B cell (primary cell): ENCODE data around the gene COL26A1. TPM values are rescaled to one million over a fixed set of nuclear protein-coding genes. Genes with fewer than 3 reads are reported as not detected.

Source experiments
- ATAC-seq: fragments of 200-7000 bp; cut with Tn5 transposase; one replicate; pipeline ENCODE4 v1.10.0; 2021; ENCODE audit warnings: low read depth, mild to moderate bottlenecking, moderate number of reproducible peaks, moderate library complexity
- CTCF ChIA-PET: fragments of 350-600 bp; sonication (Branson Sonifier 250); formaldehyde crosslinking; loops from one replicate; lab custom pipeline; 2021; ENCODE audit warnings: antibody characterized with exemption, inconsistent platforms; lab: Charles Lee
- POLR2A ChIA-PET: fragments of 350-600 bp; sonication (Branson Sonifier 250); formaldehyde crosslinking; loops from one replicate; lab custom pipeline; 2021; ENCODE audit warnings: antibody characterized with exemption; lab: Charles Lee
- DNase-seq: peaks from one replicate; pipeline ENCODE4 v3.0.0; 2013
- H2AFZ ChIP-seq: 2 replicates; pipeline ENCODE4 v1.6.1; 2012; ENCODE audit warnings: mild to moderate bottlenecking, low read depth, low read length; ENCODE audit not compliant: insufficient read depth, poor library complexity, severe bottlenecking
- H3K27ac ChIP-seq, 2 donors: 1 replicate in 1 of 2; 2 replicates in 1 of 2; pipeline ENCODE4 v1.5.1; 2012 to 2013; ENCODE audit warnings: low read length in 2 of 2, mild to moderate bottlenecking in 2 of 2, moderate library complexity in 1 of 2
- H3K27me3 ChIP-seq, 4 experiments: fragments of 200-600 bp in 1 of 4; sonication (generic) in 1 of 4; replicated peaks in 1 of 4; 1 replicate in 2 of 4; 2 replicates in 2 of 4; pipeline versions ENCODE4 v1.6.1 to v1.7.0; 2013 to 2016; ENCODE audit warnings: low read length in 3 of 4, mild to moderate bottlenecking in 2 of 4, mixed read lengths in 1 of 4, moderate library complexity in 1 of 4; ENCODE audit not compliant: insufficient read depth in 4 of 4, control insufficient read depth in 3 of 4; ENCODE audit errors: control extremely low read depth in 1 of 4
- H3K36me3 ChIP-seq, 2 experiments: replicated peaks in 1 of 2; 1 replicate in 1 of 2; 2 replicates in 1 of 2; pipeline versions ENCODE4 v1.6.1 to v1.7.1; 2013; ENCODE audit warnings: low read length in 1 of 2; ENCODE audit not compliant: insufficient read depth in 2 of 2, control insufficient read depth in 1 of 2; ENCODE audit errors: control extremely low read depth in 1 of 2, extremely low read depth in 1 of 2
- H3K4me1 ChIP-seq, 2 donors: fragments of 200-600 bp in 1 of 2; sonication (generic) in 1 of 2; 1 replicate in 1 of 2; 2 replicates in 1 of 2; pipeline versions ENCODE4 v1.5.1 to v1.6.1; 2013 to 2017; ENCODE audit warnings: low read length in 2 of 2; ENCODE audit not compliant: control insufficient read depth in 2 of 2, insufficient read depth in 2 of 2
- H3K4me2 ChIP-seq: replicated peaks from 2 replicates; pipeline ENCODE3; 2012; ENCODE audit warnings: mild to moderate bottlenecking, low read depth, low read length; ENCODE audit not compliant: poor library complexity, severe bottlenecking
- H3K4me3 ChIP-seq, 5 experiments: fragments of 200-600 bp in 1 of 5; sonication (generic) in 1 of 5; 1 replicate in 3 of 5; 2 replicates in 2 of 5; pipeline versions ENCODE4 v1.5.1 to v1.7.0; 2011 to 2016; ENCODE audit warnings: low read length in 4 of 5, mild to moderate bottlenecking in 4 of 5, low read depth in 2 of 5, control low read depth in 1 of 5, moderate library complexity in 1 of 5; ENCODE audit not compliant: insufficient read depth in 1 of 5; ENCODE audit errors: control extremely low read depth in 1 of 5, extremely low read depth in 1 of 5
- H3K79me2 ChIP-seq: fragments of 200-600 bp; sonication (generic); one replicate; pipeline ENCODE4 v1.6.0; 2016; ENCODE audit warnings: low read length; ENCODE audit not compliant: control insufficient read depth, insufficient read depth
- H3K9ac ChIP-seq: fragments of 200-600 bp; sonication (generic); 2 replicates; pipeline ENCODE4 v1.6.1; 2017; ENCODE audit warnings: mild to moderate bottlenecking, low read length, moderate library complexity
- H3K9me3 ChIP-seq, 3 donors: one replicate each; pipeline versions ENCODE4 v1.6.1 to v1.7.1; 2013; ENCODE audit warnings: low read length in 2 of 3; ENCODE audit not compliant: control insufficient read depth in 2 of 3, insufficient read depth in 1 of 3; ENCODE audit errors: control extremely low read depth in 1 of 3
- H4K20me1 ChIP-seq: 2 replicates; pipeline ENCODE4 v1.6.0; 2012; ENCODE audit warnings: mild to moderate bottlenecking, low read length; ENCODE audit not compliant: insufficient read depth, control insufficient read depth, poor library complexity, severe bottlenecking
- H3K27ac Mint-ChIP-seq: one replicate; pipeline ENCODE4 v1.8.0; 2021; ENCODE audit warnings: mixed read lengths
- H3K27me3 Mint-ChIP-seq: one replicate; pipeline ENCODE4 v1.8.0; 2021; ENCODE audit warnings: mixed read lengths
- H3K4me1 Mint-ChIP-seq: one replicate; pipeline ENCODE4 v1.8.0; 2021; ENCODE audit warnings: mixed read lengths
- H3K4me3 Mint-ChIP-seq: one replicate; pipeline ENCODE4 v1.8.0; 2021; ENCODE audit warnings: mixed read lengths
- H3K9me3 Mint-ChIP-seq: one replicate; pipeline ENCODE4 v1.8.0; 2022; ENCODE audit warnings: mixed read lengths; ENCODE audit not compliant: insufficient read depth
- EZH2 ChIP-seq: IDR thresholded peaks from 2 replicates; pipeline ENCODE4 v1.6.1; 2012; ENCODE audit warnings: borderline replicate concordance, low read depth, mild to moderate bottlenecking, moderate library complexity, low read length; ENCODE audit not compliant: insufficient read depth, poor library complexity, severe bottlenecking
- WGBS: methylation state at CpG from one replicate; pipeline ENCODE4 v1.1.5; 2013; ENCODE audit warnings: missing lambda C conversion rate; ENCODE audit not compliant: insufficient coverage; 5-methylcytosine and 5-hydroxymethylcytosine counted together
- intact Hi-C: fragments of 100-400 bp; cut with micrococcal nuclease; formaldehyde crosslinking; loops from one replicate; pipeline ENCODE4 v1.10.0; 2022
- polyA plus RNA-seq: library from polyadenylated mRNA; depleted of rRNA; stranded (reverse); fragments of >200 nt; gene quantifications from 2 replicates; pipeline ENCODE4 v1.2.3, GENCODE V29; 2012
- total RNA-seq, 2 donors: library from RNA; stranded (reverse); fragments of 120-200 nt in 1 of 2; gene quantifications; 1 replicate in 1 of 2; 2 replicates in 1 of 2; pipeline versions ENCODE4 v1.2.3 to v1.2.4, GENCODE V29; 2013 to 2022
- TF ChIP-seq, protein P1 (sequence below): fragments of 200-600 bp; IDR thresholded peaks from one replicate; pipeline ENCODE4 v1.8.0; 2022; ENCODE audit warnings: antibody characterized with exemption, mild to moderate bottlenecking

COL26A1 gene
- total and polyA plus RNA-seq, 2 donors (not counting 1 experiment from before 2014, with no cell fraction given) = not detected

GRCh38 chr7:101453617-101454016 lies 90.9 kb downstream of the COL26A1 start:
- Mint-ChIP-seq H3K4me1 (no peaks in the 10 kb centered on the region), H3K27ac (no peak overlapping the region), H3K4me3 (no peak overlapping the region), H3K9me3 (no peaks in the 10 kb centered on the region), H3K27me3 (peaks cover 7% of the 10 kb centered on the region)
- 96% methylated on average over 4 of the region's 5 CpGs for WGBS
- ChIA-PET CTCF (no interaction called here), POLR2A (no interaction called here)
- Histone ChIP-seq H3K9me3 (no peaks in the 10 kb centered on the region), H3K4me1 (no peaks in the 10 kb centered on the region), H3K36me3 (no peaks in the 10 kb centered on the region), H4K20me1 (no peaks in the 10 kb centered on the region), H3K79me2 (no peaks in the 10 kb centered on the region), H3K4me3 (no peak overlapping the region), H3K9ac (no peak overlapping the region), H3K4me2 (no peak overlapping the region), H3K27ac (no peak overlapping the region), H2AFZ (no peak overlapping the region), H3K27me3 (no peaks in the 10 kb centered on the region)
- no peak for DNase-seq
- no peak for ATAC-seq
- intact Hi-C loops = no loop called here
- TF ChIP-seq, protein P1, sequence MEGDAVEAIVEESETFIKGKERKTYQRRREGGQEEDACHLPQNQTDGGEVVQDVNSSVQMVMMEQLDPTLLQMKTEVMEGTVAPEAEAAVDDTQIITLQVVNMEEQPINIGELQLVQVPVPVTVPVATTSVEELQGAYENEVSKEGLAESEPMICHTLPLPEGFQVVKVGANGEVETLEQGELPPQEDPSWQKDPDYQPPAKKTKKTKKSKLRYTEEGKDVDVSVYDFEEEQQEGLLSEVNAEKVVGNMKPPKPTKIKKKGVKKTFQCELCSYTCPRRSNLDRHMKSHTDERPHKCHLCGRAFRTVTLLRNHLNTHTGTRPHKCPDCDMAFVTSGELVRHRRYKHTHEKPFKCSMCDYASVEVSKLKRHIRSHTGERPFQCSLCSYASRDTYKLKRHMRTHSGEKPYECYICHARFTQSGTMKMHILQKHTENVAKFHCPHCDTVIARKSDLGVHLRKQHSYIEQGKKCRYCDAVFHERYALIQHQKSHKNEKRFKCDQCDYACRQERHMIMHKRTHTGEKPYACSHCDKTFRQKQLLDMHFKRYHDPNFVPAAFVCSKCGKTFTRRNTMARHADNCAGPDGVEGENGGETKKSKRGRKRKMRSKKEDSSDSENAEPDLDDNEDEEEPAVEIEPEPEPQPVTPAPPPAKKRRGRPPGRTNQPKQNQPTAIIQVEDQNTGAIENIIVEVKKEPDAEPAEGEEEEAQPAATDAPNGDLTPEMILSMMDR = no peak

DNA sequence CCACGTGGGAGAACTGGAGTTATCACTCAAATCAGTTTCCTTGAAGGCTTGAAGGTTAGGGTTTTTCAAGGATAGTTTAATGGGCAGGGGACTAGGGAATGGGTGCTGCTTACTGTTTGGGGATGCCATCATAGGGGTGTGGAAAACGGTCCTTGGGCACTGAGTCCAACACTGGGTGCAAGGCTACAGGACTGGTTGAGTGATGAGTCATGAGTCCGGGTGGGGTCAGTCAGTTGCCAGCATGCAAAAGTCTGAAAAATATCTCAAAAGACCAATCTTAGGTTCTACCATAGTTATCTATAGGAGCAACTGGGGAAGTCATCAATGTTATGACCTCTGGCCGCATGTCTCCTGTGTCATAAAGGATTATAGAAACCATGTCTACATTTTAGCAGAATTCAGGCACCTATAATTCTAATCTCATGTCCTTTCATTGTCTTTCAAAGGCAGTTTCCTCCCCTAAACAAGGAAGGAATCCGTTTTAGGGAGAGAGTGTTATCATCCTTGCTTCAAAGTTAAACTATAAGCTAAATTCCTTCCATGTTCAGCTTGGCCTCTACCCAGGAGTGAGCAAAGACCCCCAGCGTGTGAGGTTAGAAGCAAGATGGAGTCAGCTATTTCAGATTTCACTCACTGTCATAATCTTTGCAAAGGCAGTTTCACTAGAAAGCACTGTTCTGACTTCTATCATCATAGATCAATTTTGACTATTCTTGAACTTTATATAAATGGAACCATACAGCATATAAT lies 94.5 kb downstream of the COL26A1 start:
- WGBS = 91% methylated on average over 3 of the region's 6 CpGs
- Histone ChIP-seq H3K9ac (no peak overlapping the region), H4K20me1 (no peaks in the 10 kb centered on the region), H3K4me3 (no peak overlapping the region), H3K4me2 (no peak overlapping the region), H3K79me2 (no peaks in the 10 kb centered on the region), H3K27me3 (no peaks in the 10 kb centered on the region), H3K9me3 (no peaks in the 10 kb centered on the region), H3K27ac (no peak overlapping the region), H3K4me1 (no peaks in the 10 kb centered on the region), H2AFZ (no peak overlapping the region), H3K36me3 (no peaks in the 10 kb centered on the region)
- peaks cover 4% of the 10 kb centered on the region for H3K27me3 Mint-ChIP-seq
- TF ChIP-seq, protein P1 = no peak
- TF ChIP-seq EZH2 = no peak
- H3K27ac Mint-ChIP-seq = no peak overlapping the region
- intact Hi-C loops = no loop called here
- no peak overlapping the region for H3K4me3 Mint-ChIP-seq
- H3K9me3 Mint-ChIP-seq = no peaks in the 10 kb centered on the region
- POLR2A ChIA-PET = no interaction called here
- no peak for DNase-seq
- no peaks in the 10 kb centered on the region for H3K4me1 Mint-ChIP-seq
- CTCF ChIA-PET = interaction anchor here (0.7 kb wide), 1 partner anchor 43 kb away, joined by 3 read pairs; no protein-coding TSS in a partner anchor
- ATAC-seq = no peak
